Measurements from ENCODE around the gene BPIFA3. TPM values are rescaled to one million over a fixed set of nuclear protein-coding genes. Genes with fewer than 3 reads are reported as not detected.

Gene BPIFA3
- total RNA-seq (2013) = not detected
- polyA plus RNA-seq (not detected), polyA minus RNA-seq (not detected in 2 replicates), total RNA-seq (0 to 0.46 (median 0) reads per million in 11 experiments)

DNA sequence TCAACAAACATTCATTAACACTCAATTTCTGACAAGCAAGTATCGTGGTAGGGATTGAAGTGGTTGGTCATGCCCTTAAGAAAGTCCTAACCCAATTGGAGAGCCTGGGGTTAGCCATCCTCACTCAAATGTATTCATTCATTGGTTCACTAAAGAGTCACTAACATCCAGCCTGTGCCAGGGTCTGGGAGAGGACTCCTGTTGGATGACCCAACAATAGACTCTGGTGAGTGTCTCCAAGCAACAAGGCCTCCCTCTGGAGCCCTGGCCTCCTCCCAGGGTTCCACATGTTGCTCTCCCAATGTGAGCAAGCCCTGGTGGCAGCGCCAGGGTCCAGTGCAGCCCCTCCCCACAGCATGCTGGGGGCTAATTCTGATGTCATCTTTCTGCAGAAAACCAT is at the start of gene BPIFA3:
TSS of gene BPIFA3 (plus strand) at position 301 of the 400 bp plus-strand sequence. CDS start 185 bp downstream, outside the sequence.
- Histone ChIP-seq H3K4me1 (ENCODE audit: control insufficient read depth in 1 of 2, insufficient read depth in 2 of 2, low read length in 2 of 2) (no peaks in the 10 kb centered on the region), H2AFZ (ENCODE audit: insufficient read depth, low read depth, low read length, poor library complexity, severe bottlenecking) (no peak within 1 kb of the TSS), H3K79me2 (ENCODE audit: insufficient read depth, low read length) (no peaks in the 10 kb centered on the region), H3K36me3 (replicated peaks in 1 of 2; ENCODE audit: control insufficient read depth in 1 of 2, insufficient read depth in 2 of 2, low read length in 2 of 2) (no peaks in the 10 kb centered on the region), H3K4me2 (replicated peaks; ENCODE audit: extremely low read depth, low read length, poor library complexity, severe bottlenecking) (no peak within 1 kb of the TSS), H3K9ac (ENCODE audit: insufficient read depth, low read length, poor library complexity, severe bottlenecking) (no peak within 1 kb of the TSS), H3K27ac (ENCODE audit: low read depth in 1 of 2, low read length in 2 of 2) (no peak within 1 kb of the TSS), H4K20me1 (ENCODE audit: insufficient read depth, low read length) (no peaks in the 10 kb centered on the region), H3K4me3 (replicated peaks in 1 of 3; ENCODE audit: low read depth in 2 of 3, low read length in 3 of 3) (no peak within 1 kb of the TSS), H3K27me3 (ENCODE audit: control insufficient read depth in 2 of 2, insufficient read depth in 2 of 2, low read length in 2 of 2) (no peaks in the 10 kb centered on the region), H3K9me3 (replicated peaks in 1 of 2; ENCODE audit: control insufficient read depth in 1 of 2, insufficient read depth in 1 of 2, low read length in 2 of 2) (no peaks in the 10 kb centered on the region)
- intact Hi-C loops (cut with micrococcal nuclease) = no loop called here
- H3K4me1 Mint-ChIP-seq = no peaks in the 10 kb centered on the region
- H3K27me3 Mint-ChIP-seq (ENCODE audit: low read depth in 3 of 3) = peaks cover 15 to 18% (median 18%) of the 10 kb centered on the region in 3 donors
- TF ChIP-seq, protein P1, sequence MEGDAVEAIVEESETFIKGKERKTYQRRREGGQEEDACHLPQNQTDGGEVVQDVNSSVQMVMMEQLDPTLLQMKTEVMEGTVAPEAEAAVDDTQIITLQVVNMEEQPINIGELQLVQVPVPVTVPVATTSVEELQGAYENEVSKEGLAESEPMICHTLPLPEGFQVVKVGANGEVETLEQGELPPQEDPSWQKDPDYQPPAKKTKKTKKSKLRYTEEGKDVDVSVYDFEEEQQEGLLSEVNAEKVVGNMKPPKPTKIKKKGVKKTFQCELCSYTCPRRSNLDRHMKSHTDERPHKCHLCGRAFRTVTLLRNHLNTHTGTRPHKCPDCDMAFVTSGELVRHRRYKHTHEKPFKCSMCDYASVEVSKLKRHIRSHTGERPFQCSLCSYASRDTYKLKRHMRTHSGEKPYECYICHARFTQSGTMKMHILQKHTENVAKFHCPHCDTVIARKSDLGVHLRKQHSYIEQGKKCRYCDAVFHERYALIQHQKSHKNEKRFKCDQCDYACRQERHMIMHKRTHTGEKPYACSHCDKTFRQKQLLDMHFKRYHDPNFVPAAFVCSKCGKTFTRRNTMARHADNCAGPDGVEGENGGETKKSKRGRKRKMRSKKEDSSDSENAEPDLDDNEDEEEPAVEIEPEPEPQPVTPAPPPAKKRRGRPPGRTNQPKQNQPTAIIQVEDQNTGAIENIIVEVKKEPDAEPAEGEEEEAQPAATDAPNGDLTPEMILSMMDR (IDR thresholded peaks at IDR 0.05) = no peak
- no peaks in the 10 kb centered on the region for H3K9me3 Mint-ChIP-seq
- no peak within 1 kb of the TSS for H3K4me3 Mint-ChIP-seq
- no peak for DNase-seq
- H3K27ac Mint-ChIP-seq = no peak within 1 kb of the TSS
- 100% methylated on average over 1 of the region's 2 CpGs for WGBS (ENCODE audit: insufficient coverage)
- H3K36me3 Mint-ChIP-seq = no peaks in the 10 kb centered on the region

DNA sequence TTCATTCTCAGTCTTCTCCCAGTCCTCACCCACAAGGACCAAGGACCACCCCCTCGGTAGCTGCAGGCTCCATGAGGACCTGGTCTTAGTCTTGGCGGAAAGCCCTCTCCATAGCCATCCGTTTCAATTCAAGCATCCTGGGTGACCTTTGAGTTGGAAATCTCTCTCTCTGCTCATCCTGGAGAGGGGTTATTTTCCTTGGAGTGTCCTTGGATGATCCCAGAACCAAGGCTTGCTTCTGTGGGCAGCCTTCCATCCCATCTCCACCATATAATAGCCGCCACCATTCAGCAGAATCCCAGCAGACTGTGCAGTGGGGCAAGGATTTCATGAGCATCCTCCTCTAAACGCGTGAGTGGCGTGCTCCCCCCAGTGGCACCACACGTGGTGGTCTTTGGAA is 49.3 kb upstream of the BPIFA3 start, which contains the start of gene BPIFA2:
TSS of gene BPIFA2 (plus strand) at position 301 of the 400 bp plus-strand sequence. CDS start 987 bp downstream, outside the sequence.
- TF ChIP-seq, protein P1 (IDR thresholded peaks at IDR 0.05) = no peak
- Histone ChIP-seq H3K27ac (ENCODE audit: low read depth in 1 of 2, low read length in 2 of 2) (no peak within 1 kb of the TSS), H3K36me3 (replicated peaks in 1 of 2; ENCODE audit: control insufficient read depth in 1 of 2, insufficient read depth in 2 of 2, low read length in 2 of 2) (no peaks in the 10 kb centered on the region), H3K4me2 (replicated peaks; ENCODE audit: extremely low read depth, low read length, poor library complexity, severe bottlenecking) (no peak within 1 kb of the TSS), H3K4me3 (replicated peaks in 1 of 3; ENCODE audit: low read depth in 2 of 3, low read length in 3 of 3) (no peak within 1 kb of the TSS), H3K9ac (ENCODE audit: insufficient read depth, low read length, poor library complexity, severe bottlenecking) (no peak within 1 kb of the TSS), H3K27me3 (ENCODE audit: control insufficient read depth in 2 of 2, insufficient read depth in 2 of 2, low read length in 2 of 2) (no peaks in the 10 kb centered on the region), H3K9me3 (replicated peaks in 1 of 2; ENCODE audit: control insufficient read depth in 1 of 2, insufficient read depth in 1 of 2, low read length in 2 of 2) (peaks cover 8 to 9% of the 10 kb centered on the region in 2 donors), H4K20me1 (ENCODE audit: insufficient read depth, low read length) (no peaks in the 10 kb centered on the region), H2AFZ (ENCODE audit: insufficient read depth, low read depth, low read length, poor library complexity, severe bottlenecking) (no peak within 1 kb of the TSS), H3K4me1 (ENCODE audit: control insufficient read depth in 1 of 2, insufficient read depth in 2 of 2, low read length in 2 of 2) (no peaks in the 10 kb centered on the region), H3K79me2 (ENCODE audit: insufficient read depth, low read length) (no peaks in the 10 kb centered on the region)
- intact Hi-C loops (cut with micrococcal nuclease) = no loop called here
- Mint-ChIP-seq H3K4me1 (no peaks in the 10 kb centered on the region), H3K9me3 (peaks cover 3 to 21% (median 12%) of the 10 kb centered on the region in 7 donors), H3K27ac (no peak within 1 kb of the TSS), H3K27me3 (ENCODE audit: low read depth in 3 of 3) (peaks cover 0 to 10% (median 0%) of the 10 kb centered on the region in 3 donors), H3K36me3 (no peaks in the 10 kb centered on the region), H3K4me3 (no peak within 1 kb of the TSS)
- 100% methylated on average over 1 of the region's 8 CpGs for WGBS (ENCODE audit: insufficient coverage)
- no peak for DNase-seq
